ENCODE results near the gene B4GAT1.

GRCh38 chr11:66391322-66391721 is 43.9 kb upstream of the B4GAT1 start:
- TF ChIP-seq CTCF (IDR thresholded peaks at IDR 0.05 in 8 of 11, conservative IDR thresholded peaks at IDR 0.05 in 3 of 11): no peak
- TF ChIP-seq POLR2A (IDR thresholded peaks at IDR 0.05): no peak

Data from spleen (tissue), 7 donors.